ENCODE measurements around the gene LGALS7B.

DNA sequence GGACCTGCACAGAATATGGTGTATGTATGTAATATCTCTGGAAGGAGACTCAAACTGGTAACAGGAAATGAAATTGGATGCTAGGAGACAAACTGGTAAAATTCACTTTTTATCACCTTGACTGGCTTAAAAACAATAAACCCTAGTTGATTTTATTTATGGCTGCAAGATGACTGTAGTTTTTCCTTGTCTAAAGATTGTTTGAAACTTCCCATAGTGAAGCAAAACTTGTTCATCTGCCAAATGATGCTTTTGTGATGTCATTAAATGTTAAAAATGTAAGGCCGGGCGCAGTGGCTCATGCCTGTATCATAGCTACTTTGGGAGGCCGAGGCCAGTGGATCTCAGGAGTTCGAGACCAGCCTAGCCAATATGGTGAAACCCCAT, 45.1 kb downstream of the LGALS7B start:
- TF ChIP-seq HOXD13 (CRISPR knock-in tag; IDR thresholded peaks at IDR 0.05; ENCODE audit: borderline replicate concordance) (no peak), ZNF521 (tag by site-specific recombination; IDR thresholded peaks at IDR 0.05) (no peak), KLF16 (tag by site-specific recombination; IDR thresholded peaks at IDR 0.05) (no peak), GLI2 (tag by site-specific recombination; IDR thresholded peaks at IDR 0.05; ENCODE audit: borderline replicate concordance, low read depth) (no peak), ZNF510 (tag by site-specific recombination; IDR thresholded peaks at IDR 0.05; ENCODE audit: insufficient replicate concordance) (no peak)
